CMK (cell line): ENCODE measurements around the gene GOLGA8T.
"Not testable (repeated sequence)": the region's sequence is repeated elsewhere in the genome, so short reads cannot be mapped to it uniquely, and the experiment has no call there.

Experiments used
- DNase-seq: peaks from one replicate; pipeline ENCODE4 v3.0.0-alpha.2; 2010; ENCODE audit warnings: low read depth

The GOLGA8T gene

DNA sequence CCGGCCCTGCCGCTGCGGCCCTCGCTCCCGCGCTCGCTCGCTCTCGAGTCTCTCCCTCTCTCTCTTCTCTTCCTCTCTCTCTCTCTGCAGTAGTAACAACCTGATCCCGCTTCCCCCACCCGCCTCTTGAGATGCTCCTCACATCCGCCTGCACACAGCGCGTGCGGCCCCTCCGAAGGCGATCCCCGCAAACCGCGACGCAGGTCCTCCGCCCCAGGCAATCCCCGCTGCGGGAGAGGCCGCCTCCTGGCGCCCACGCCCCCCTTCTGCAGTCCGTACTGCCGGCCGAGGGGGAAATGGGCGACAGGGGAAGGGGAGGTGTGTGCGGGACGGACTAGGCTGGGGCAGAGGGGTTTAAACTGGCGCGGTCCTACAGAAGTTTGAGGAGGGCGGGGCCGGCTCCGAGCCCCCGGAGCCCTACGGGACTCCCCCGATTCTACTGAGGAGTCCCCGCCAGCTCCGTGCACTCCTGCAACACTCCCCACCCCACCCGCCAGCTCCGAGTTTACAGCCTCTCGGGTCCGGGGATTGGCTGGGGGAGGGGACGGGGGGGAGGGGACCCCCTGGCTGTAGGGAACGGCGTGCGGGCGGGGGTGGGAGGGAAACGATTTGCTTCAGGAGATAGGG is 57.4 kb downstream of the GOLGA8T start:
- DNase-seq = not testable (repeated sequence)

DNA sequence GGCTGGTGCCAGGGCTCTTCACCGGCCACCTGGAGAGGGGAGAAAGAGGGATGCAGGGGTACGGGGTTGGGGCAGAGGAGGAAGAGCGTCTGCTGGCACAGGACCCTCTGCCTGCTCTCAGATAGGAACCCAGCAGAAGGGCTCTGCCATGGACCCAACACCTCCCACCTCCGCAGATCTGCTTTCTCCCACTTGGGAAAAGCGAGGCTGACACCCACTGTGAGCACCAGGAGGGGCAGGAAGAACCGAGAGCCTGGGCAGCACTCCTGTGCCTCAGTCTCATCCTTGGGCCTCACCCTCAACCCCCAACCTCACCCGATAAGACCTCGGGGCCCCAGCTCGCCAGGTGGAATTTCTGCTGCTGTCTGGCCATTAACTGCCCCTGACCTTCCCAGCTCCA is 58.0 kb downstream of the GOLGA8T start:
- DNase-seq = not testable (repeated sequence)
